HEK293 (cell line): Measurements from ENCODE around the gene ATCAY.

Source experiments
- CTCF ChIA-PET: fragments of 350-600 bp; formaldehyde crosslinking; extraction: SDS; loops from one replicate; lab custom pipeline; 2021; ENCODE audit warnings: antibody characterized with exemption; lab: Yijun Ruan, JAX
- POLR2A ChIA-PET: fragments of 300-600 bp; formaldehyde crosslinking; extraction: SDS; loops from one replicate; lab custom pipeline; 2020; ENCODE audit warnings: antibody characterized with exemption, inconsistent platforms; lab: Yijun Ruan, JAX
- H3K27ac ChIP-seq: fragments of 200-500 bp; sonication (Bioruptor generic); 2 replicates; pipeline ENCODE4 v1.5.1; 2014; ENCODE audit warnings: low read depth, low read length, control low read depth, inconsistent platforms; ENCODE audit errors: extremely low read depth
- H3K36me3 ChIP-seq, 2 experiments: fragments of 200-500 bp in 1 of 2; sonication (Bioruptor generic) in 1 of 2; 1 replicate in 1 of 2; 2 replicates in 1 of 2; pipeline ENCODE4 v1.5.1; 2014 to 2017; ENCODE audit warnings: inconsistent platforms in 2 of 2, low read length in 2 of 2; ENCODE audit not compliant: control insufficient read depth in 2 of 2, insufficient read depth in 1 of 2
- H3K4me1 ChIP-seq: fragments of 200-500 bp; sonication (Bioruptor generic); 2 replicates; pipeline ENCODE4 v1.5.1; 2014; ENCODE audit warnings: mild to moderate bottlenecking, low read length, inconsistent platforms; ENCODE audit not compliant: control insufficient read depth, insufficient read depth
- H3K4me3 ChIP-seq: 2 replicates; pipeline ENCODE4 v1.5.1; 2011; ENCODE audit warnings: low read depth, mild to moderate bottlenecking, control low read depth, low read length, moderate library complexity
- H3K9me3 ChIP-seq: fragments of 200-500 bp; sonication (Bioruptor generic); 2 replicates; pipeline ENCODE4 v1.5.1; 2014; ENCODE audit warnings: low read depth, low read length, inconsistent platforms; ENCODE audit not compliant: control insufficient read depth, insufficient read depth
- EGR2 ChIP-seq: fragments of 450-650 bp; formaldehyde crosslinking; IDR thresholded peaks from 2 replicates; pipeline ENCODE4 v1.5.1; 2016; ENCODE audit warnings: low read depth, missing biosample characterization, missing genetic modification characterization
- GLIS1 ChIP-seq: fragments of 450-650 bp; formaldehyde crosslinking; IDR thresholded peaks from 2 replicates; pipeline ENCODE4 v1.5.1; 2016; ENCODE audit warnings: missing biosample characterization, missing genetic modification characterization
- KLF16 ChIP-seq: fragments of 450-650 bp; formaldehyde crosslinking; IDR thresholded peaks from 2 replicates; pipeline ENCODE4 v1.5.1; 2017; ENCODE audit warnings: missing biosample characterization, missing genetic modification characterization
- KLF17 ChIP-seq: fragments of 450-650 bp; formaldehyde crosslinking; IDR thresholded peaks from 2 replicates; pipeline ENCODE4 v1.5.1; 2016; ENCODE audit warnings: missing biosample characterization, missing genetic modification characterization
- MEIS1 ChIP-seq: sonication (generic); formaldehyde crosslinking; IDR thresholded peaks from 2 replicates; pipeline ENCODE4 v1.8.1; 2022; ENCODE audit warnings: missing genetic modification reagents, mild to moderate bottlenecking, borderline replicate concordance
- PATZ1 ChIP-seq: fragments of 450-650 bp; formaldehyde crosslinking; IDR thresholded peaks from 2 replicates; pipeline ENCODE4 v1.5.1; 2016; ENCODE audit warnings: missing biosample characterization, missing genetic modification characterization
- PBX3 ChIP-seq: sonication (generic); formaldehyde crosslinking; IDR thresholded peaks from 2 replicates; pipeline ENCODE4 v1.8.1; 2022; ENCODE audit warnings: mild to moderate bottlenecking, moderate library complexity, missing genetic modification reagents
- SP2 ChIP-seq: fragments of 450-650 bp; formaldehyde crosslinking; IDR thresholded peaks from 2 replicates; pipeline ENCODE4 v1.5.1; 2016; ENCODE audit warnings: missing biosample characterization, missing genetic modification characterization
- SP3 ChIP-seq: fragments of 450-650 bp; formaldehyde crosslinking; IDR thresholded peaks from 2 replicates; pipeline ENCODE4 v1.5.1; 2016; ENCODE audit warnings: missing biosample characterization, missing genetic modification characterization
- WT1 ChIP-seq: fragments of 450-650 bp; formaldehyde crosslinking; IDR thresholded peaks from 2 replicates; pipeline ENCODE4 v1.5.1; 2016; ENCODE audit warnings: missing biosample characterization, missing genetic modification characterization
- ZFP41 ChIP-seq: fragments of 450-650 bp; formaldehyde crosslinking; IDR thresholded peaks from 2 replicates; pipeline ENCODE4 v1.5.1; 2016; ENCODE audit warnings: missing biosample characterization, missing genetic modification characterization, borderline replicate concordance
- ZIC2 ChIP-seq: fragments of 450-650 bp; formaldehyde crosslinking; IDR thresholded peaks from 2 replicates; pipeline ENCODE4 v1.5.1; 2016; ENCODE audit warnings: missing biosample characterization, missing genetic modification characterization
- ZNF140 ChIP-seq: fragments of 450-650 bp; formaldehyde crosslinking; IDR thresholded peaks from 2 replicates; pipeline ENCODE4 v1.5.1; 2016; ENCODE audit warnings: missing biosample characterization, missing genetic modification characterization
- ZNF155 ChIP-seq: fragments of 450-650 bp; formaldehyde crosslinking; IDR thresholded peaks from 2 replicates; pipeline ENCODE4 v1.5.1; 2016; ENCODE audit warnings: missing biosample characterization, missing genetic modification characterization
- ZNF175 ChIP-seq: fragments of 450-650 bp; formaldehyde crosslinking; IDR thresholded peaks from 2 replicates; pipeline ENCODE4 v1.5.1; 2016; ENCODE audit warnings: missing biosample characterization, missing genetic modification characterization
- ZNF211 ChIP-seq: fragments of 450-650 bp; formaldehyde crosslinking; IDR thresholded peaks from 2 replicates; pipeline ENCODE4 v1.5.1; 2016; ENCODE audit warnings: low read depth, missing biosample characterization, missing genetic modification characterization
- ZNF274 ChIP-seq, 2 experiments: fragments of 200-500 bp in 1 of 2; fragments of 450-650 bp in 1 of 2; sonication (Bioruptor generic) in 1 of 2; formaldehyde crosslinking in 1 of 2; IDR thresholded peaks; 2 replicates each; pipeline versions ENCODE4 v1.5.1 to v1.6.1; 2014 to 2016; ENCODE audit warnings: borderline replicate concordance in 1 of 2, inconsistent platforms in 1 of 2, low read length in 1 of 2, missing biosample characterization in 1 of 2, missing genetic modification characterization in 1 of 2
- ZNF292 ChIP-seq: fragments of 450-650 bp; formaldehyde crosslinking; IDR thresholded peaks from 2 replicates; pipeline ENCODE4 v1.5.1; 2016; ENCODE audit warnings: low read depth, missing biosample characterization, missing genetic modification characterization, borderline replicate concordance
- ZNF433 ChIP-seq: fragments of 450-650 bp; formaldehyde crosslinking; IDR thresholded peaks from 2 replicates; pipeline ENCODE4 v1.5.1; 2016; ENCODE audit warnings: missing biosample characterization, missing genetic modification characterization, low read depth
- ZNF473 ChIP-seq: fragments of 450-650 bp; formaldehyde crosslinking; IDR thresholded peaks from 2 replicates; pipeline ENCODE4 v1.5.1; 2017; ENCODE audit warnings: missing biosample characterization, missing genetic modification characterization
- ZNF501 ChIP-seq: fragments of 450-650 bp; formaldehyde crosslinking; IDR thresholded peaks from 2 replicates; pipeline ENCODE4 v1.5.1; 2016; ENCODE audit warnings: missing biosample characterization, missing genetic modification characterization
- ZNF585B ChIP-seq: fragments of 450-650 bp; formaldehyde crosslinking; IDR thresholded peaks from 2 replicates; pipeline ENCODE4 v1.5.1; 2016; ENCODE audit warnings: missing biosample characterization, missing genetic modification characterization
- ZNF600 ChIP-seq: fragments of 450-650 bp; formaldehyde crosslinking; IDR thresholded peaks from 2 replicates; pipeline ENCODE4 v1.5.1; 2016; ENCODE audit warnings: missing biosample characterization, missing genetic modification characterization
- ZNF624 ChIP-seq: fragments of 450-650 bp; formaldehyde crosslinking; IDR thresholded peaks from 2 replicates; pipeline ENCODE4 v1.5.1; 2017; ENCODE audit warnings: missing biosample characterization, missing genetic modification characterization
- ZNF658 ChIP-seq: fragments of 450-650 bp; formaldehyde crosslinking; IDR thresholded peaks from 2 replicates; pipeline ENCODE4; 2016; ENCODE audit warnings: missing biosample characterization, missing genetic modification characterization
- ZNF791 ChIP-seq: fragments of 450-650 bp; formaldehyde crosslinking; IDR thresholded peaks from 2 replicates; pipeline ENCODE4 v1.5.1; 2016; ENCODE audit warnings: missing biosample characterization, missing genetic modification characterization
- TF ChIP-seq, protein P1 (sequence below): fragments of 450-650 bp; formaldehyde crosslinking; IDR thresholded peaks from 2 replicates; pipeline ENCODE4 v1.5.1; 2017; ENCODE audit warnings: missing biosample characterization, mild to moderate bottlenecking, missing genetic modification characterization, moderate library complexity
- TF ChIP-seq, protein P2 (sequence below): fragments of 450-650 bp; formaldehyde crosslinking; IDR thresholded peaks from 2 replicates; pipeline ENCODE4 v1.5.1; 2016; ENCODE audit warnings: missing biosample characterization, missing genetic modification characterization

The ATCAY gene

DNA sequence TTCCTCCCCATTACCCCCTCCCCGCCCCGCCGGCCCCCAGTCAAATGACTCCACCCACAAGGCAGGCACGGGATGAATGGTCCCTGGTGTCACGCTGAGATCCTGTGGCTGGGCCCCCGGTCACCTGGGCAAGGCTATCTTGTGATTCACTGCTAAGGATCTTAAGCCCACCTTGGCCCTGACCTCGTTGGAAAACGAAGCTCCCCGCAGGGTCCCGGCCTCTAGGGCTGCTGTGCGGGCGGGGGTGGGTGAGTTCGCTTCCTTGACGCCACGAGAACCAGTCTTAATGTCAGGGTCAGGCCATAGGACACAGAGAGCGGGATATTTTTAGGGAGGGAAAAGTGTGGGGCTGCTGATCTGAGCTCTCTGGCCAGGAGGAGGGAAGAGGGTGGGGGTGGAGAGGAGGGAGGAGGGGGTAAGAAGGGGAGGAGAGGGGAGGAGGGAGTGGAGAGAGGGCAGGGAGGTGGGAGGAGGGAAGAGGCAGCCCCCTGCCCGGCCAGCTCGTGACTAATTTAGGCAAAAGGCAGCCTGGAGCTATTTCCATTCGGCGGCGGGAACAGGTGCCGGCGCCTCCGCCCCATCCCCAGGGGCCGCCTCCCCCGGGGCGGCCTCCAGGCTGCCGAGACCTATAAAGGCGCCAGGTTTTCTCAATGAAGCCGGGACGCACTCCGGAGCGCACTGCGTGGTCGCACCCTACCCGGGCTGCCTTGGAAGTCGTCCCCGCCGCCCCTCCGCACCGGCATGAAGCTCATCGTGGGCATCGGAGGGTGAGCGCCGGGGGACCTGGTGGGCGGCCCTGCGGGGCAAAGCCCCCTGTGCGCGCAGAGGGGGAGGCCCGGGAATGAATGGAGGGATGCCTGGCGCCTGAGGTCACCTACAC, 52.7 kb downstream of the ATCAY start, which contains the start of gene NMRK2:
Gene NMRK2 (plus strand): TSS at position 139 of the 880 bp plus-strand sequence. CDS start 603 bp downstream, at position 742.
- Histone ChIP-seq H3K4me1 (no peaks in the 10 kb centered on the region), H3K9me3 (no peaks in the 10 kb centered on the region), H3K27ac (no peak within 1 kb of the TSS), H3K36me3 (no peaks in the 10 kb centered on the region), H3K4me3 (peak within 1 kb of the TSS; percentile 15; the same call in 1 of the 2 replicates)
- ChIA-PET POLR2A (interaction anchor here (0.6 to 1.6 kb wide), 6 partner anchors 21 to 52 kb away, joined by 3 to 12 read pairs (median 4); partner anchors contain the start of genes DAPK3 and EEF2), CTCF (interaction anchor here (0.8 to 1.3 kb wide), 3 partner anchors 36 to 54 kb away, joined by 3 to 6 read pairs (median 4); partner anchors contain the start of gene EEF2)
- peak; percentile 53 for TF ChIP-seq ZIC2 (tag by site-specific recombination)
- TF ChIP-seq ZNF658 (tag by site-specific recombination): no peak
- TF ChIP-seq ZNF175: no peak
- TF ChIP-seq ZNF791: no peak
- peak; percentile 76 for TF ChIP-seq SP2 (tag by site-specific recombination)
- peak; percentile 83 for TF ChIP-seq SP3 (tag by site-specific recombination)
- no peak for TF ChIP-seq ZNF501 (tag by site-specific recombination)
- peak; percentile 78 for TF ChIP-seq EGR2 (tag by site-specific recombination)
- TF ChIP-seq ZNF624: no peak
- TF ChIP-seq ZNF211 (tag by site-specific recombination): no peak
- TF ChIP-seq, protein P1, sequence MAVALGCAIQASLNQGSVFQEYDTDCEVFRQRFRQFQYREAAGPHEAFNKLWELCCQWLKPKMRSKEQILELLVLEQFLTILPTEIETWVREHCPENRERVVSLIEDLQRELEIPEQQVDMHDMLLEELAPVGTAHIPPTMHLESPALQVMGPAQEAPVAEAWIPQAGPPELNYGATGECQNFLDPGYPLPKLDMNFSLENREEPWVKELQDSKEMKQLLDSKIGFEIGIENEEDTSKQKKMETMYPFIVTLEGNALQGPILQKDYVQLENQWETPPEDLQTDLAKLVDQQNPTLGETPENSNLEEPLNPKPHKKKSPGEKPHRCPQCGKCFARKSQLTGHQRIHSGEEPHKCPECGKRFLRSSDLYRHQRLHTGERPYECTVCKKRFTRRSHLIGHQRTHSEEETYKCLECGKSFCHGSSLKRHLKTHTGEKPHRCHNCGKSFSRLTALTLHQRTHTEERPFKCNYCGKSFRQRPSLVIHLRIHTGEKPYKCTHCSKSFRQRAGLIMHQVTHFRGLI: no peak
- TF ChIP-seq KLF16: no peak
- TF ChIP-seq ZNF140 (tag by site-specific recombination): no peak
- peak; percentile 82 for TF ChIP-seq GLIS1 (tag by site-specific recombination)
- TF ChIP-seq PBX3 (CRISPR knock-in tag): no peak
- TF ChIP-seq PATZ1 (tag by site-specific recombination): peak; percentile 74
- no peak for TF ChIP-seq ZNF473 (tag by site-specific recombination)
- TF ChIP-seq ZNF433 (tag by site-specific recombination): no peak
- peak; percentile 86 for TF ChIP-seq WT1 (tag by site-specific recombination)
- TF ChIP-seq, protein P2, sequence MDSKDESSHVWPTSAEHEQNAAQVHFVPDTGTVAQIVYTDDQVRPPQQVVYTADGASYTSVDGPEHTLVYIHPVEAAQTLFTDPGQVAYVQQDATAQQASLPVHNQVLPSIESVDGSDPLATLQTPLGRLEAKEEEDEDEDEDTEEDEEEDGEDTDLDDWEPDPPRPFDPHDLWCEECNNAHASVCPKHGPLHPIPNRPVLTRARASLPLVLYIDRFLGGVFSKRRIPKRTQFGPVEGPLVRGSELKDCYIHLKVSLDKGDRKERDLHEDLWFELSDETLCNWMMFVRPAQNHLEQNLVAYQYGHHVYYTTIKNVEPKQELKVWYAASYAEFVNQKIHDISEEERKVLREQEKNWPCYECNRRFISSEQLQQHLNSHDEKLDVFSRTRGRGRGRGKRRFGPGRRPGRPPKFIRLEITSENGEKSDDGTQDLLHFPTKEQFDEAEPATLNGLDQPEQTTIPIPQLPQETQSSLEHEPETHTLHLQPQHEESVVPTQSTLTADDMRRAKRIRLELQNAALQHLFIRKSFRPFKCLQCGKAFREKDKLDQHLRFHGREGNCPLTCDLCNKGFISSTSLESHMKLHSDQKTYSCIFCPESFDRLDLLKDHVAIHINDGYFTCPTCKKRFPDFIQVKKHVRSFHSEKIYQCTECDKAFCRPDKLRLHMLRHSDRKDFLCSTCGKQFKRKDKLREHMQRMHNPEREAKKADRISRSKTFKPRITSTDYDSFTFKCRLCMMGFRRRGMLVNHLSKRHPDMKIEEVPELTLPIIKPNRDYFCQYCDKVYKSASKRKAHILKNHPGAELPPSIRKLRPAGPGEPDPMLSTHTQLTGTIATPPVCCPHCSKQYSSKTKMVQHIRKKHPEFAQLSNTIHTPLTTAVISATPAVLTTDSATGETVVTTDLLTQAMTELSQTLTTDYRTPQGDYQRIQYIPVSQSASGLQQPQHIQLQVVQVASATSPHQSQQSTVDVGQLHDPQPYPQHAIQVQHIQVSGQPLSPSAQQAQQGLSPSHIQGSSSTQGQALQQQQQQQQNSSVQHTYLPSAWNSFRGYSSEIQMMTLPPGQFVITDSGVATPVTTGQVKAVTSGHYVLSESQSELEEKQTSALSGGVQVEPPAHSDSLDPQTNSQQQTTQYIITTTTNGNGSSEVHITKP (tag by site-specific recombination): peak; percentile 24; the same call in 1 of the 2 replicates
- no peak; the same call in 1 of the 2 replicates for TF ChIP-seq ZNF600 (tag by site-specific recombination)
- TF ChIP-seq ZNF292: no peak
- no peak for TF ChIP-seq ZNF274 (IDR thresholded peaks at IDR 0.05; ENCODE audit: low read length)
- TF ChIP-seq ZNF274 (tag by site-specific recombination; IDR thresholded peaks at IDR 0.05; ENCODE audit: borderline replicate concordance): no peak
- TF ChIP-seq ZNF155: no peak
- peak; percentile 50; the same call in 1 of the 2 replicates for TF ChIP-seq KLF17
- TF ChIP-seq ZFP41 (tag by site-specific recombination): no peak
- no peak for TF ChIP-seq ZNF585B
- TF ChIP-seq MEIS1: no peak
